ENCODE measurements around the gene AVPI1. TPM values are rescaled to one million over a fixed set of nuclear protein-coding genes. Genes with fewer than 3 reads are reported as not detected.

Gene AVPI1
- total RNA-seq, 4 donors from 2014 or later = 29.9 to 65.5 (median 36.3) TPM

- Histone ChIP-seq H3K27me3 (no peaks in the 10 kb centered on the region), H3K27ac (replicated peaks in 1 of 4) (peak overlapping the region; percentile 99 to 100 (median 100)), H3K36me3 (peaks cover 0 to 20% (median 11%) of the 10 kb centered on the region in 4 donors), H3K9me3 (no peaks in the 10 kb centered on the region), H3K4me1 (peaks cover 49 to 69% (median 63%) of the 10 kb centered on the region in 4 donors), H3K4me3 (peak overlapping the region in 1 of 4 donors; percentile 1)
- DNase-seq (ENCODE audit: extremely low spot score) = no peak
- WGBS = 87% methylated on average over 7 of the region's 7 CpGs
- intact Hi-C loops (cut with DNase I) = no loop called here
- TF ChIP-seq POLR2AphosphoS5 (IDR thresholded peaks at IDR 0.05) = no peak
- TF ChIP-seq, protein P1, sequence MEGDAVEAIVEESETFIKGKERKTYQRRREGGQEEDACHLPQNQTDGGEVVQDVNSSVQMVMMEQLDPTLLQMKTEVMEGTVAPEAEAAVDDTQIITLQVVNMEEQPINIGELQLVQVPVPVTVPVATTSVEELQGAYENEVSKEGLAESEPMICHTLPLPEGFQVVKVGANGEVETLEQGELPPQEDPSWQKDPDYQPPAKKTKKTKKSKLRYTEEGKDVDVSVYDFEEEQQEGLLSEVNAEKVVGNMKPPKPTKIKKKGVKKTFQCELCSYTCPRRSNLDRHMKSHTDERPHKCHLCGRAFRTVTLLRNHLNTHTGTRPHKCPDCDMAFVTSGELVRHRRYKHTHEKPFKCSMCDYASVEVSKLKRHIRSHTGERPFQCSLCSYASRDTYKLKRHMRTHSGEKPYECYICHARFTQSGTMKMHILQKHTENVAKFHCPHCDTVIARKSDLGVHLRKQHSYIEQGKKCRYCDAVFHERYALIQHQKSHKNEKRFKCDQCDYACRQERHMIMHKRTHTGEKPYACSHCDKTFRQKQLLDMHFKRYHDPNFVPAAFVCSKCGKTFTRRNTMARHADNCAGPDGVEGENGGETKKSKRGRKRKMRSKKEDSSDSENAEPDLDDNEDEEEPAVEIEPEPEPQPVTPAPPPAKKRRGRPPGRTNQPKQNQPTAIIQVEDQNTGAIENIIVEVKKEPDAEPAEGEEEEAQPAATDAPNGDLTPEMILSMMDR (IDR thresholded peaks at IDR 0.05) = no peak
- no peak for TF ChIP-seq EP300 (IDR thresholded peaks at IDR 0.05)
- TF ChIP-seq POLR2A (IDR thresholded peaks at IDR 0.05; ENCODE audit: low read depth) = no peak
Measured at GRCh38 chr10:97717627-97718026, 30.6 kb upstream of the AVPI1 start.

DNA sequence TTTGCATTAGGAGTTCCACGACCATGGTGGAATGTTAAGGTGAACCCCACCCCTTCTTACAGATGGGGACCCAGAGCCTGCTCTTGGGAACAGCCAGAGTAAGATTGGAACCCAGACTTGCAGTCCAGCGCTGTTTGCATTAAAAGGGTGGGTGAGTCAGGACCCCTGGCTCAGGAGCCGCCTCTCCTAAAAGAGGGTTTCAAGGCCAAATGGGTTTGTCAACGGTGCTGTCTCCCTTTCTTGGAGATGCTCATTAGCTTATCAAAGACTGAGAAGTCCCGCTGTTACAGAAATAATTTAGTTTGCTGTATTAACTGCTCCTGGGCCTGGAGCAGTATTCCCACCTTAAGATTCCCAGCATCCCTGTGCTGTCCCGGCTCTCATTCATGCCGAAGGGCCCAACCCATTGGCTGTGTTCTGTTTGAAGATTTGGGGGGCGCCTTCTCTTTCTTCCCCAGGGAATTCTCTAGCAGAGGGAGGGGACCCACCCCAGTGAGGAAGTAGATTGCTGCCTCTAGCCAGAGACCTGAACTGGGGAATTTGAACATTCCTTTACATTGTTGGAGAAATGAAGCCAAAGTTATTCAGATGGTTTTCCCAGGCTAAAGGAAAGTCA is 28.3 kb upstream of the AVPI1 start:
- Histone ChIP-seq H3K4me3 (peak overlapping the region; percentile 74 to 95 (median 91)), H3K27me3 (no peaks in the 10 kb centered on the region), H3K27ac (replicated peaks in 1 of 4) (peak overlapping the region; percentile 99 to 100 (median 100)), H3K4me1 (peaks cover 50 to 82% (median 78%) of the 10 kb centered on the region in 4 donors), H3K9me3 (no peaks in the 10 kb centered on the region), H3K36me3 (peaks cover 0 to 20% (median 8%) of the 10 kb centered on the region in 4 donors)
- intact Hi-C loops (cut with DNase I) = no loop called here
- WGBS = 7% methylated on average over 5 of the region's 8 CpGs
- TF ChIP-seq EP300 (IDR thresholded peaks at IDR 0.05) (no peak), POLR2A (IDR thresholded peaks at IDR 0.05; ENCODE audit: low read depth) (no peak), POLR2AphosphoS5 (IDR thresholded peaks at IDR 0.05) (no peak)
- TF ChIP-seq, protein P1 (IDR thresholded peaks at IDR 0.05) = no peak
- DNase-seq (ENCODE audit: extremely low spot score) = peak; percentile 90

DNA sequence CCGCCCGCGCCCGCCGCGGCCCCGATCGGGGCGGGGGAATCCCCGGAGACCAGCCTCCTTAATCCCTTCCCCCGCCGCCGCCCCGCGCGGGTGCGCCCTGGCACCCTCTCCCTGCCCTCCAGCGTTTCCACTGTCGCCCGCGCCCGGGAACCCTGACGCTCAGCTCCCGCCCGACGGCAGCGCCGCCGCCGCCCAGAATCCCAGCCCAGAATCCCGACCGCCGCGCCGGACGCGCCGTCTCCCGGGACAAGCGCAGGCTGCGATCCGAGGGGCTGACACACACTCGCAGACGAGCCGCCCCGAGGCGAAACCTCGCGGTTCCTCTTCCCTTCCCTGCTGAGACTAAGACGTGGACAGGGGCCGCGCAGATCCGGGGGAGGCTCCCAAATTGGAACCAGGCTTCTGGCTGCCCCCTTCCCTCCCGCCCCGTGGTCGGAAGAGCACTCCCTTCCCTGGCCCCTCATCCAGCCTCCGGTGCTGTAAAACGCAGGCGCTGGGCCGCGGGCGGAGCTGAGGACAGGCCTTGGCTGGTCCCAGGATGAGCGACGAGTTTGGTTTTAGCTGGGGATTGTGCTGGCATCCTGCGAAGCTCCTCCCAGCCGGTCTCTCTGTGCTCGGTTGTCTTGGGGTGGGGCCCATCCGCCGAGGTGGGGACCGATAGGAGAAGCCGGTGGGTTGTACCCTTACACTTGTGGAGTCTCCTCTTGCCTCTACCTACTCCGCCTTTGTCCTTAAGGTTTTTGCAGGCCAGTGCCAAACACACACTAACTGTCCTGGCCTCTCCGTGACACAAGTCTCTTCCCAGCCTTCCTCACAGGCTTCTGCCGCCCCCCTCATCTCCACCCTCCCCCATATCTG is 27.6 kb upstream of the AVPI1 start:
- Histone ChIP-seq H3K27ac (replicated peaks in 1 of 4) (peak overlapping the region; percentile 99 to 100 (median 100)), H3K4me3 (peak overlapping the region; percentile 74 to 95 (median 91)), H3K4me1 (peaks cover 55 to 82% (median 80%) of the 10 kb centered on the region in 4 donors), H3K27me3 (no peaks in the 10 kb centered on the region), H3K9me3 (no peaks in the 10 kb centered on the region), H3K36me3 (peaks cover 0 to 20% (median 8%) of the 10 kb centered on the region in 4 donors)
- intact Hi-C loops (cut with DNase I) = no loop called here
- peak; percentile 96 for DNase-seq (ENCODE audit: extremely low spot score)
- 3% methylated on average over 24 of the region's 74 CpGs for WGBS
- TF ChIP-seq, protein P1 (IDR thresholded peaks at IDR 0.05) = no peak
- TF ChIP-seq POLR2AphosphoS5 (IDR thresholded peaks at IDR 0.05) = peak; percentile 86 to 96
- TF ChIP-seq POLR2A (IDR thresholded peaks at IDR 0.05; ENCODE audit: low read depth) = peak; percentile 56
- TF ChIP-seq EP300 (IDR thresholded peaks at IDR 0.05) = no peak

DNA sequence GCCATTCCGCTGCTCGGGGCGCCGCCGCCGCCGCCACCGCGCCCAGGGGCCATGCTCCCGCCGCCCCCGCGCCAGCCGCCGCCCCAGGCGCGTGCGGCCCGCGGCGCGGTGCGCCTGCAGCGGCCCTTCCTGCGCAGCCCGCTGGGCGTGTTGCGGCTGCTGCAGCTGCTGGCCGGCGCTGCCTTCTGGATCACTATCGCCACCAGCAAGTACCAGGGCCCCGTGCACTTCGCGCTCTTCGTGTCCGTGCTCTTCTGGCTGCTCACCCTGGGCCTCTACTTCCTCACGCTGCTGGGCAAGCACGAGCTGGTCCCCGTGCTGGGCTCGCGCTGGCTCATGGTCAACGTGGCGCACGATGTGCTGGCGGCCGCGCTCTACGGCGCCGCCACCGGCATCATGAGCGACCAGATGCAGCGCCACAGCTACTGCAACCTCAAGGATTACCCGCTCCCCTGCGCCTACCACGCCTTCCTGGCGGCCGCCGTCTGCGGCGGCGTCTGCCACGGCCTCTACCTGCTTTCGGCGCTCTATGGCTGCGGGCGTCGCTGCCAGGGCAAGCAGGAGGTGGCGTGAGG is 26.9 kb upstream of the AVPI1 start:
- TF ChIP-seq EP300 (IDR thresholded peaks at IDR 0.05) (no peak), POLR2A (IDR thresholded peaks at IDR 0.05; ENCODE audit: low read depth) (no peak), POLR2AphosphoS5 (IDR thresholded peaks at IDR 0.05) (peak in 1 of 2 donors; percentile 62)
- TF ChIP-seq, protein P1 (IDR thresholded peaks at IDR 0.05) = peak in 1 of 3 experiments; percentile 24
- Histone ChIP-seq H3K9me3 (no peaks in the 10 kb centered on the region), H3K4me3 (peak overlapping the region; percentile 74 to 95 (median 91)), H3K27ac (replicated peaks in 1 of 4) (peak overlapping the region; percentile 99 to 100 (median 100)), H3K4me1 (peaks cover 55 to 82% (median 80%) of the 10 kb centered on the region in 4 donors), H3K27me3 (no peaks in the 10 kb centered on the region), H3K36me3 (peaks cover 0 to 20% (median 8%) of the 10 kb centered on the region in 4 donors)
- peak; percentile 93 for DNase-seq (ENCODE audit: extremely low spot score)
- WGBS = 1% methylated on average over 26 of the region's 69 CpGs
- intact Hi-C loops (cut with DNase I) = no loop called here

Data from esophagus muscularis mucosa (tissue), 4 donors.